Natural killer cell (primary cell): Measurements from ENCODE around the gene ZFAND3. TPM values are rescaled to one million over a fixed set of nuclear protein-coding genes. Genes with fewer than 3 reads are reported as not detected.

Experiments
- ATAC-seq, 3 donors: fragments of 150-1000 bp in 2 of 3; fragments of 200-7000 bp in 1 of 3; cut with Tn5 transposase; 1 replicate in 1 of 3; 2 replicates in 2 of 3; pipeline ENCODE4 v1.10.0; 2021; ENCODE audit warnings: mild to moderate bottlenecking in 2 of 3, moderate library complexity in 2 of 3
- DNase-seq, 2 donors: peaks; one replicate each; pipeline versions ENCODE4 v3.0.0 to v3.0.0-alpha.2; 2013 to 2021; ENCODE audit warnings: mixed read lengths in 1 of 2
- H3K27ac ChIP-seq: one replicate; pipeline ENCODE4 v1.5.1; 2013; ENCODE audit warnings: mild to moderate bottlenecking, low read length
- H3K27me3 ChIP-seq: one replicate; pipeline ENCODE4 v1.6.1; 2013; ENCODE audit warnings: low read length; ENCODE audit not compliant: control insufficient read depth, insufficient read depth
- H3K36me3 ChIP-seq: one replicate; pipeline ENCODE4 v1.6.1; 2013; ENCODE audit warnings: low read length; ENCODE audit not compliant: control insufficient read depth, insufficient read depth
- H3K4me1 ChIP-seq: one replicate; pipeline ENCODE4 v1.6.1; 2013; ENCODE audit warnings: low read length; ENCODE audit not compliant: control insufficient read depth, insufficient read depth
- H3K4me3 ChIP-seq: one replicate; pipeline ENCODE4 v1.5.1; 2013; ENCODE audit warnings: low read length
- H3K9me3 ChIP-seq: one replicate; pipeline ENCODE4 v1.6.1; 2013; ENCODE audit warnings: low read length; ENCODE audit not compliant: control insufficient read depth, insufficient read depth
- H3K27ac Mint-ChIP-seq, 2 donors: one replicate each; pipeline ENCODE4 v1.8.0; 2022; ENCODE audit warnings: mild to moderate bottlenecking in 2 of 2, mixed read lengths in 2 of 2, moderate library complexity in 1 of 2
- H3K27me3 Mint-ChIP-seq, 2 donors: one replicate each; pipeline ENCODE4 v1.8.0; 2022; ENCODE audit warnings: low read depth in 2 of 2, mixed read lengths in 2 of 2
- H3K36me3 Mint-ChIP-seq: one replicate; pipeline ENCODE4 v1.8.0; 2022; ENCODE audit warnings: mixed read lengths
- H3K4me1 Mint-ChIP-seq, 2 donors: one replicate each; pipeline ENCODE4 v1.8.0; 2022; ENCODE audit warnings: mixed read lengths in 2 of 2
- H3K4me3 Mint-ChIP-seq: one replicate; pipeline ENCODE4 v1.8.0; 2022; ENCODE audit warnings: mild to moderate bottlenecking, moderate library complexity, mixed read lengths
- H3K9me3 Mint-ChIP-seq, 2 donors: one replicate each; pipeline ENCODE4 v1.8.0; 2022; ENCODE audit warnings: mixed read lengths in 2 of 2
- WGBS: methylation state at CpG from one replicate; pipeline ENCODE4 v1.1.7; 2013; ENCODE audit warnings: missing lambda C conversion rate; ENCODE audit not compliant: insufficient coverage; 5-methylcytosine and 5-hydroxymethylcytosine counted together
- intact Hi-C: fragments of 100-400 bp; cut with micrococcal nuclease; formaldehyde crosslinking; loops from one replicate; pipeline ENCODE4 v1.14.2; 2022
- total RNA-seq, 4 donors: library from RNA; stranded (reverse); fragments of 120-200 nt in 1 of 4; gene quantifications; one replicate each; pipeline versions ENCODE4 v1.2.3 to v1.2.4, GENCODE V29; 2013 to 2022
- TF ChIP-seq, protein P1 (sequence below): fragments of 200-600 bp; IDR thresholded peaks from one replicate; pipeline ENCODE4 v1.8.0; 2022; ENCODE audit warnings: antibody characterized with exemption

Gene ZFAND3
- total RNA-seq, 3 donors from 2014 or later (not counting 1 experiment from before 2014, with no cell fraction given), result 87.7 to 97.4 (median 90.1) TPM

DNA sequence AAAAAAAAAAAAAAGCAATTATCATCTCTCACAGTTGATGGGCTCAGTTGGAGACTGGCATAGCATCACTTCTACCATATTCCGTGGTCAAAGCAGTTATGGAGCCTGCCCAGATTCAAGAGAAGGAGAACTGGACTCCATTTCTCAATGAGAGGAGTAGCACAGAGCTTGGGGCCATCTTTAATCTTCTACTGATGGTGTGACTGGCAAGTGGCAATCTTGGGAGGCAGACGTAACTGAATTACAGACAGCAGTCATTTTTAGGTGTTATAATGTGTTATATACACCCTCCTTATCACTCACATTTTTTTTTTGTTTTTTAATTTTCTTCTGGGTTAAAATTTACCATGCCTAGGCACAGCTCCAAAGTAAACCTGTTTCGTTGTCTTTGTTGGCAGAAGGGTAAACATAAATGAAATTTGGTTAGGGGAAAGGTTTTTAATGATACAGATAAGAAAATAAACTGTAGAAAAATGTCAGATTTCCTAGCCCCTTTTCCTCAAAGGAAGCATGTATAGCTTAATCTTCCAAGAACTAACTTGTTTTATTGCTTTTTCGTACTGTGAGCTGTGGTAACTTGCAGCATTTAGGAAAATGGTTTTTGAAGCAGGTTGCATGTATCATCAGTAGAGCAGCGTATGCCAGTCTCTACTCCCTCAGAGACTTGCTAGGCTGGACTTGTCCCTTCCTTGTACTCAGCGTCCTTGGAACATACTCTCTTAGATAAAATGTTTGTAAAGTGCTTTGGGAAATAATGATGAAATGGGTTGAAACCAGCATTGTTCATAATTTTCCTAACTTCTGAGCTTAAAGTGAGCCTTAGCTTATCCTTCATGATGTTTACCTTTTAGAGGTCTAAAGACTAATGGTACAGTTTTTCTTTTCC is 25.7 kb downstream of the ZFAND3 start:
- ATAC-seq (peak in 2 of 3 donors; percentile 49 to 52), DNase-seq (no peak)
- peaks cover 65 to 78% of the 10 kb centered on the region in 2 donors for H3K4me1 Mint-ChIP-seq
- H3K27ac Mint-ChIP-seq, result peak overlapping the region; percentile 62 to 80
- no peak overlapping the region for H3K4me3 ChIP-seq
- peak overlapping the region; percentile 30 for H3K27ac ChIP-seq
- peak overlapping the region; percentile 36 for H3K4me3 Mint-ChIP-seq
- H3K27me3 ChIP-seq, result no peaks in the 10 kb centered on the region
- no peaks in the 10 kb centered on the region for H3K9me3 Mint-ChIP-seq
- no peaks in the 10 kb centered on the region for H3K36me3 Mint-ChIP-seq
- no peaks in the 10 kb centered on the region for H3K9me3 ChIP-seq
- no peaks in the 10 kb centered on the region for H3K36me3 ChIP-seq
- WGBS, result 97% methylated on average over 5 of the region's 6 CpGs
- peaks cover 24% of the 10 kb centered on the region for H3K4me1 ChIP-seq
- TF ChIP-seq, protein P1, sequence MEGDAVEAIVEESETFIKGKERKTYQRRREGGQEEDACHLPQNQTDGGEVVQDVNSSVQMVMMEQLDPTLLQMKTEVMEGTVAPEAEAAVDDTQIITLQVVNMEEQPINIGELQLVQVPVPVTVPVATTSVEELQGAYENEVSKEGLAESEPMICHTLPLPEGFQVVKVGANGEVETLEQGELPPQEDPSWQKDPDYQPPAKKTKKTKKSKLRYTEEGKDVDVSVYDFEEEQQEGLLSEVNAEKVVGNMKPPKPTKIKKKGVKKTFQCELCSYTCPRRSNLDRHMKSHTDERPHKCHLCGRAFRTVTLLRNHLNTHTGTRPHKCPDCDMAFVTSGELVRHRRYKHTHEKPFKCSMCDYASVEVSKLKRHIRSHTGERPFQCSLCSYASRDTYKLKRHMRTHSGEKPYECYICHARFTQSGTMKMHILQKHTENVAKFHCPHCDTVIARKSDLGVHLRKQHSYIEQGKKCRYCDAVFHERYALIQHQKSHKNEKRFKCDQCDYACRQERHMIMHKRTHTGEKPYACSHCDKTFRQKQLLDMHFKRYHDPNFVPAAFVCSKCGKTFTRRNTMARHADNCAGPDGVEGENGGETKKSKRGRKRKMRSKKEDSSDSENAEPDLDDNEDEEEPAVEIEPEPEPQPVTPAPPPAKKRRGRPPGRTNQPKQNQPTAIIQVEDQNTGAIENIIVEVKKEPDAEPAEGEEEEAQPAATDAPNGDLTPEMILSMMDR, result no peak
- H3K27me3 Mint-ChIP-seq, result no peaks in the 10 kb centered on the region
- intact Hi-C loops, result no loop called here

DNA sequence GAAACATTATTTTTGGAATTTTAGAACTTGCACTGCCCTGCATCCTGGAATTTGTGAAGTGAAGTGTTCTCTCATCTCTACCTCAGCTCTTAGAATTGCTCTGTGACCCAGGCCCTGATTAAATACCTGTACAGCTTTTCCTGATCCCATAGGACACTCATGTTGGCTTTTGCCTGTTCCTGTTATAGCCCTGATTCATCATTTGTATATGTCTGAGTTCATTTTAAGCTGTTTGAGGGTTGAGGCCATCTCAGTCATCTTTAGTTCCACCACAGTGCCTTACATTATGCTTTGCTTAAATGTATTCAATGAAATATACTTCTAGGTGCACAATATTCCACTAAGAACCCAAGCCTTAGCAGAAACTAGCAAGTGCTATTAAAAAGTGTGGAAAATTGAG is 26.4 kb downstream of the ZFAND3 start:
- no peak overlapping the region for H3K4me3 Mint-ChIP-seq
- H3K36me3 Mint-ChIP-seq, result no peaks in the 10 kb centered on the region
- H3K27ac ChIP-seq, result peak overlapping the region; percentile 6
- H3K4me3 ChIP-seq, result no peak overlapping the region
- H3K36me3 ChIP-seq, result no peaks in the 10 kb centered on the region
- no peaks in the 10 kb centered on the region for H3K27me3 Mint-ChIP-seq
- H3K27ac Mint-ChIP-seq, result peak overlapping the region; percentile 57 to 80
- DNase-seq (no peak), ATAC-seq (no peak)
- H3K27me3 ChIP-seq, result no peaks in the 10 kb centered on the region
- no peaks in the 10 kb centered on the region for H3K9me3 Mint-ChIP-seq
- H3K4me1 ChIP-seq, result peaks cover 28% of the 10 kb centered on the region
- TF ChIP-seq, protein P1, result no peak
- intact Hi-C loops, result no loop called here
- H3K9me3 ChIP-seq, result no peaks in the 10 kb centered on the region
- peaks cover 65 to 77% of the 10 kb centered on the region in 2 donors for H3K4me1 Mint-ChIP-seq

DNA sequence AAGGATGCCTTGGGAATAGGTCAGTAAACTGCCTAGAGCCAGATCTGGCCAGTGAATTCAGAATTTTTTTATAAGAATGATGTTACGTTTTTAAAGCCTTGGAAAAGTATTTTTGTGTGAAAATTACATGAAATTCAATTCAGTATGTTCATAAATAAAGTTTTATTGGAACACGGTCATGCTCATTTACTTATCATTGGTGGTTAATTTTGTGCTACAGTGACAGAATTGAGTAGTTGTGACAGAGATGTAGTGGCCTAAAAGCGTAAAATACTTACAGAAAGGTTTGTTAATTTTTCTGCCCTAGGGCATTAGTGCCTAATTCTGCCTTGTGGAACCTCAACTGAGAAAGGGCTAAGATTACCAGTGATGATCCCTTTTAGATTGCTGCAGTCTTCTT is 28.2 kb downstream of the ZFAND3 start:
- H3K4me1 Mint-ChIP-seq, result peaks cover 78 to 79% of the 10 kb centered on the region in 2 donors
- no peak overlapping the region for H3K27ac Mint-ChIP-seq
- no peak overlapping the region for H3K27ac ChIP-seq
- no peak overlapping the region for H3K4me3 ChIP-seq
- no peaks in the 10 kb centered on the region for H3K9me3 ChIP-seq
- TF ChIP-seq, protein P1, result no peak
- ATAC-seq (no peak), DNase-seq (no peak)
- 95% methylated on average over 3 of the region's 3 CpGs for WGBS
- no peaks in the 10 kb centered on the region for H3K36me3 ChIP-seq
- no peak overlapping the region for H3K4me3 Mint-ChIP-seq
- no peaks in the 10 kb centered on the region for H3K9me3 Mint-ChIP-seq
- intact Hi-C loops, result no loop called here
- peaks cover 30% of the 10 kb centered on the region for H3K4me1 ChIP-seq
- H3K27me3 ChIP-seq, result no peaks in the 10 kb centered on the region
- no peaks in the 10 kb centered on the region for H3K27me3 Mint-ChIP-seq
- H3K36me3 Mint-ChIP-seq, result no peaks in the 10 kb centered on the region
